Fibroblast of the aortic adventitia (primary cell): ENCODE results near the gene TRO. TPM values are rescaled to one million over a fixed set of nuclear protein-coding genes. Genes with fewer than 3 reads are reported as not detected.

Experiments
- DNase-seq: peaks from one replicate; pipeline ENCODE4 v3.0.0-alpha.2; 2010; ENCODE audit warnings: low read depth
- H3K4me3 ChIP-seq: 2 replicates; pipeline ENCODE4 v1.5.1; 2011; ENCODE audit warnings: low read depth, mild to moderate bottlenecking, control low read depth, low read length, moderate library complexity
- total RNA-seq: library from RNA; depleted of rRNA; stranded (reverse); fragments of >200 nt; gene quantifications from 2 replicates; pipeline ENCODE4 v1.2.3, GENCODE V29; 2012; ENCODE audit warnings: low replicate concordance
- TF ChIP-seq, protein P1 (sequence below): IDR thresholded peaks from 2 replicates; pipeline ENCODE4 v1.5.1; 2011; ENCODE audit warnings: mild to moderate bottlenecking, low read length, control low read depth, inconsistent platforms; ENCODE audit not compliant: insufficient read depth

The TRO gene
- total RNA-seq, 1 donor = 13.1 TPM

DNA sequence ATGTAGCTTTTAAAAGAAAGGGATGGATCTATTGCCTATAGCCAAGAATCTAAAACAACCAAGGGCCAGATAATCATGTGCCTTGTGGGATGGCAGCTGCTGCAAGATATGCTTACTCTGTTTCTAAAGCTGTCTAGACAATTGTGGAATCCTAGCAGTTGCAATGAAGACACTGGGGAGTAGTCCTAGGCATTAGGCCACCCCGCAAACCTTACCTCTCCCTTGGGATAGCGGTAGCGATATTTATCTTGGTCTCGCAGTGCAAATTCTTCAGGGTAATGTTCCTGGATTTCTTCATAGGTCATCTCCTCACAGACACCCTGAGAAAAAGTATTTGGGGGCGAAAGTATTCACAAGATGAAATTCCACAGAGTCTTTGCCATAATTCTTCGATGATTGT lies 24.6 kb downstream of the TRO start:
- DNase-seq = no peak
- TF ChIP-seq, protein P1, sequence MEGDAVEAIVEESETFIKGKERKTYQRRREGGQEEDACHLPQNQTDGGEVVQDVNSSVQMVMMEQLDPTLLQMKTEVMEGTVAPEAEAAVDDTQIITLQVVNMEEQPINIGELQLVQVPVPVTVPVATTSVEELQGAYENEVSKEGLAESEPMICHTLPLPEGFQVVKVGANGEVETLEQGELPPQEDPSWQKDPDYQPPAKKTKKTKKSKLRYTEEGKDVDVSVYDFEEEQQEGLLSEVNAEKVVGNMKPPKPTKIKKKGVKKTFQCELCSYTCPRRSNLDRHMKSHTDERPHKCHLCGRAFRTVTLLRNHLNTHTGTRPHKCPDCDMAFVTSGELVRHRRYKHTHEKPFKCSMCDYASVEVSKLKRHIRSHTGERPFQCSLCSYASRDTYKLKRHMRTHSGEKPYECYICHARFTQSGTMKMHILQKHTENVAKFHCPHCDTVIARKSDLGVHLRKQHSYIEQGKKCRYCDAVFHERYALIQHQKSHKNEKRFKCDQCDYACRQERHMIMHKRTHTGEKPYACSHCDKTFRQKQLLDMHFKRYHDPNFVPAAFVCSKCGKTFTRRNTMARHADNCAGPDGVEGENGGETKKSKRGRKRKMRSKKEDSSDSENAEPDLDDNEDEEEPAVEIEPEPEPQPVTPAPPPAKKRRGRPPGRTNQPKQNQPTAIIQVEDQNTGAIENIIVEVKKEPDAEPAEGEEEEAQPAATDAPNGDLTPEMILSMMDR = no peak

DNA sequence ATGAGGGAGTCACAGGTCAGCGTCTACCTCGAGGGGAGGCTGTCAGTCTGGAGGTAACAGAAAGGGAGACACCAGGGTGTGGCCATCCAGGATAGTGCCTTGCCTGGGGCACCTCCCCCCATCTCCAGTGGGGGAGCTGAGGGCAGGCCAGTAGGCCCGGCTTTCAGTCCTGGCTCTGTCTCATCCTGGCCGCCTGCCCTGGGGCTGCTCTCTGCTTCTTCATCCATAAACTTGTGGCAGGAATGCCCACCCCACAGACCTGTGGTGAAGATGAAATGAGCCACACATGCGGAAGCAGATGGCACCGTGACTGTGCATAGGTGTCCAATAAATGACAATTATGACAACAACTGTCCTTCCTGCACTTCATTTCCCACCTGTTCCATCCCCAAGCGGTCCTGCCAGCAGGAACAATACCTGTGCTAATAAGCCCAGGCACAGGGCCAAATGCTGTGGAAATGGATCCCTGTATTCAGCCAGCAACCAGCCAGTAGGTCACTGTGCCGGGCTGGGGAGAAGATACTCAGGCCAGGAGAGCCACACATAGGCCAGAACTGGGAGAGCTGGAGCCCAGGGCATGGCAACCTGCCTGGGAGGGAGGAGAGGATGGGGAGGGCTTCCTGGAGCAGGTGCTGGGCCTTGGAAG lies 30.2 kb downstream of the TRO start:
- DNase-seq = no peak
- TF ChIP-seq, protein P1 = no peak
- H3K4me3 ChIP-seq = no peak overlapping the region

More for the DNA sequence above, 24.6 kb downstream of the TRO start:
- no peak overlapping the region for H3K4me3 ChIP-seq

DNA sequence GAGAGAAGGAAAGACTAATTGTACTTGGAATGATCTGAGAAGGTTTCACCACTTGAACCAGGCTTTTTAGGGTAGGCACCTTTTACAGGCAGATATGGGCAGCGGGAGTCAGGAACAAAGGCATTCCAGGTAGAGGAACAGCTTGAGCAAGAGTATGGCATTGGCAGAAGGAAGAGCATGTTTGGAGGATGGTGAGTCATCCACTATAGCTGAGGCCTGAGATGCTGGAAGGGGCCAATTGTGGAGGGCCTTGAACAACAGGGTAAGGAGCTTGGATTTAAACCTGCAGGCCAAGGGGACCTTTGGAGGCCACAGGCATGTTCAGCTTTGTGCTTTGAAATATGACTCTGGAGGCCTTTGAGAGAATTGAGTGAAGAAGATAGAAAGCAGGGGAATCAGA lies 41.1 kb downstream of the TRO start:
- TF ChIP-seq, protein P1 = no peak
- H3K4me3 ChIP-seq = no peak overlapping the region
- DNase-seq = no peak

DNA sequence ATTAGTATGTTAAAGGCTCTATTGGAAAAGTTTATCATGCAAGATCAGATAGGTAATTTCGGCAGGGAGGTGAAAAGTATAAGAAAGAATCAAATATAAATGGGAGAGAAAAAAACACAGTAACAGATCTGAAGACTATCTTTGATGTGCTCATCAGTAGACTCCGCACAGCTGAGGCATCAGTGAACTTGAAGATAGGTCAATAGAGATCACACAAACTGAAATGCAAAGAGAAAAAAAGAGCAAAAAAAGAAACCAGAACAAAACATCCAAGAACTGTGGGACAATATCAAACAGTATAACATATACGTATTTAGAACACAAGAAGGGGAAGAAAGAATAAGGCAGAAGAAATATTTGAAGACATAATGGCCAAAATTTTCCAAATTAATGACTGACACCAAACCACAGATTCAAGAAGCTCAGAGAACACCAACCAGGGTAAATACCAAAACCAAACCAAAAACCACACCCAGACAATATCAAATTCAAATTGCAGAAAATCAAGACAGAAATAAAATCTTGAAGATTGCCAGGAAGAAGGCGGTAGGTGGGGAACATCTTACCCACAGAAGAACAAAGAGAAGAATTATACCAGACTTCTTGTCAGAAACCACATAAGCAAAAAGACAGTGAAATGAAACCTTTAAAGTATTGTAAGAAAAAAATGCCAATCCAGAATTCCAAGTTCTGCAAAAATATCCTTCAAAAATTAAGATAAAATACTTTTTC lies 44.3 kb downstream of the TRO start:
- TF ChIP-seq, protein P1 = no peak

DNA sequence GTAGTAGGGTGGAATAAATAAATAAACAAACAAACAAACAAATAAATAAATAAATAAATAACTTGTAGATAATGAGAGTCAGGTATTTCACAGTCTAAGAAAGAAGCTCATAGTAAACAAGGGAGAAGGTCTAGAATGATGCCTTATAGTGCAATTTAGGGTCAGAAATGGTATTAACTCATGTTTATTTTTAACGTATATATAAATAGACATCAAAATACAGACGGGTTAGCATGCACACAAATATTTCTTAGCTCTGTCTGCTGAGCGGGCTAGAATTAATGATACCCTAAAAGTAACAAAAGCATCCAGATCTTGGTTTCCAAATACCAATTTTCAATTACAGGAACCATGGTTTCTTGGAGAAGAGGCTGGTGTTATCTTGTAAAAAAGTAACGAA lies 56.8 kb downstream of the TRO start:
- TF ChIP-seq, protein P1 = no peak
- DNase-seq = no peak
- no peak overlapping the region for H3K4me3 ChIP-seq

More for the DNA sequence above, 44.3 kb downstream of the TRO start:
- no peak overlapping the region for H3K4me3 ChIP-seq
- DNase-seq = no peak

DNA sequence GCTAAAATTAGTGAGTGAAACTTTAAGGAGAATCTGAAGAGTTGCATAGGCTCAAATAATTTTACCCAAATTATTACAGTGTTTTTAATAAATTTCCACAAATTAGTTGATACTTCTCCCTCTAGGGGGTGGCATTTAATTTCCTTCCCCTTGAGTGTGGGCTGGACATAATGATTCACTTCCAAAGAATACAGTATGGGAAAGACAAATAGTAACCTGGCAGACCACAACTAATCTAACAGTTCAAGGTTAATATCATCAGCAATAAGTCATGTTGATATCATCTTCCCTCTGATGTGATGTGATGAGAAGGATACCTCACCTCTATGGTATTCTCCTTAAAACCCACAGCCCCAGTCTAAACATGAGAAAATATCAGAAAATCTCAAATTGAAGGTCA lies 57.8 kb downstream of the TRO start:
- no peak for DNase-seq
- TF ChIP-seq, protein P1 = no peak
- H3K4me3 ChIP-seq = no peak overlapping the region
